Heart left ventricle (tissue), 16 donors: Measurements from ENCODE around the gene CLEC12A. TPM values are rescaled to one million over a fixed set of nuclear protein-coding genes. Genes with fewer than 3 reads are reported as not detected.

Source experiments
- ATAC-seq, 4 donors: fragments of 200-7000 bp; cut with Tn5 transposase; one replicate each; pipeline ENCODE4 v1.9.1; 2020 to 2022; ENCODE audit warnings: moderate library complexity in 4 of 4, mild to moderate bottlenecking in 3 of 4, moderate number of reproducible peaks in 1 of 4
- DNase-seq, 5 donors: peaks; one replicate each; pipeline ENCODE4 v3.0.0-alpha.2; 2020
- H3K27ac ChIP-seq, 12 donors: fragments of 200-600 bp; sonication (generic) in 4 of 12; one replicate each; pipeline versions ENCODE4 v1.5.0 to v1.8.0; 2016 to 2022; ENCODE audit warnings: mild to moderate bottlenecking in 2 of 12
- H3K27me3 ChIP-seq, 9 donors: fragments of 200-600 bp; sonication (generic) in 2 of 9; one replicate each; pipeline versions ENCODE4 v1.5.1 to v1.8.0; 2016 to 2022; ENCODE audit warnings: mild to moderate bottlenecking in 3 of 9
- H3K36me3 ChIP-seq, 9 donors: fragments of 200-600 bp; sonication (generic) in 2 of 9; one replicate each; pipeline versions ENCODE4 v1.5.0 to v1.8.0; 2018 to 2022; ENCODE audit warnings: mild to moderate bottlenecking in 2 of 9
- H3K4me1 ChIP-seq, 12 donors: fragments of 200-600 bp; sonication (generic) in 4 of 12; one replicate each; pipeline versions ENCODE4 v1.5.0 to v1.8.0; 2016 to 2022; ENCODE audit warnings: mild to moderate bottlenecking in 3 of 12
- H3K4me3 ChIP-seq, 12 donors: fragments of 200-600 bp; sonication (generic) in 4 of 12; one replicate each; pipeline versions ENCODE4 v1.5.0 to v1.8.0; 2017 to 2022; ENCODE audit warnings: mild to moderate bottlenecking in 9 of 12, moderate library complexity in 4 of 12
- H3K9me3 ChIP-seq, 12 donors: fragments of 200-600 bp; sonication (generic) in 4 of 12; one replicate each; pipeline versions ENCODE4 v1.5.0 to v1.8.0; 2016 to 2022; ENCODE audit warnings: mild to moderate bottlenecking in 1 of 12
- CTCF ChIP-seq, 12 donors: fragments of 200-600 bp; sonication (generic) in 4 of 12; IDR thresholded peaks; one replicate each; pipeline versions ENCODE4 v1.5.0 to v1.8.0; 2018 to 2022; ENCODE audit warnings: antibody characterized with exemption in 12 of 12, mild to moderate bottlenecking in 5 of 12
- POLR2A ChIP-seq, 2 donors: fragments of 450-650 bp; IDR thresholded peaks; one replicate each; pipeline ENCODE4 v1.6.1; 2017; ENCODE audit warnings: antibody characterized with exemption in 2 of 2, mild to moderate bottlenecking in 2 of 2, moderate library complexity in 2 of 2
- WGBS, 4 donors: extraction: QIAGEN DNeasy Blood & Tissue Kit in 2 of 4; methylation state at CpG; one replicate each; pipeline versions ENCODE4 v1.1.5 to v1.1.7; 2013 to 2018; 5-methylcytosine and 5-hydroxymethylcytosine counted together
- intact Hi-C, 10 donors: fragments of 100-400 bp; cut with DNase I; formaldehyde crosslinking; loops; one replicate each; pipeline versions ENCODE4 v1.11.1 to v1.14.2; 2022
- long read RNA-seq, 3 donors: library from polyadenylated mRNA; unstranded; transcript quantifications; one replicate each; pipeline ENCODE4 v2.0.0, GENCODE V29; 2020 to 2021
- polyA plus RNA-seq, 2 donors: library from polyadenylated mRNA; stranded (reverse); fragments of 200-250 nt; gene quantifications; one replicate each; pipeline ENCODE4 v1.2.3, GENCODE V29; 2013
- total RNA-seq, 9 donors: library from RNA; depleted of rRNA in 2 of 9; stranded (reverse); fragments of >200 nt in 2 of 9; fragmentation: NEBNext Ultra II Directional in 3 of 9; extraction: Animal tissue kit (Norgen Biotek cat#: 25700) in 3 of 9; gene quantifications; one replicate each; pipeline versions ENCODE4 v1.1.0 to v1.2.4, GENCODE V29; 2016 to 2023
- donor health status: ischemic (EF 13 %, LVEDD 7.1; RV severe dilation, severe dysfunction).
- donor health status: healthy with polysubstance abuse.
- donor health status: DM: no; HTN: yes; CAD: no.
- donor health status: DM: no; HTN: no; CAD: no.
- donor health status: ischemic (EF 25% LVEDD 6.9; RV normal size, moderate dysfunction).
- donor health status: ischemic (EF 25% LVEDD 5.7; RV mildly dilated, moderate dysfunction).
- donor health status: healthy.
- donor health status: DM: yes; HTN: yes; CAD: no.
- donor health status: ischemic (EF 35%, LVEDD 5.7; RV mildly dilated, moderate dysfunction).
- donor health status: nonischemic (EF 11% LVEDD 7.7; RV severe dilation, severe dysfunction).
- donor health status: DM: yes; HTN: yes; CAD: no.
- donor health status: PGD.
- donor health status: ischemic (EF 29% LVEDD 5.4; RV normal size, mild dysfunction).
- donor health status: nonischemic (EF 23%, LVEDD 6.1; RV moderate dilation, normal function).

Gene CLEC12A
- total RNA-seq (10 to 100 TPM in 2 of 9 donors, 1 to 10 TPM in 2, under 1 TPM in 3, not detected in 2; 0.20 to 16.8 (median 1.3) TPM), polyA plus RNA-seq (1 to 10 TPM in 1 of 2 donors, under 1 TPM in 1; 0.27 to 1.1 TPM)
- long read RNA-seq, donor 1: 0 reads
- long read RNA-seq, donor 2, partial matches to known transcripts: 0 of 2 reads
- long read RNA-seq, donor 2, other reads (novel, unspliced or antisense): 1 of 2 reads
- long read RNA-seq, donor 3: 0 reads

- Histone ChIP-seq H3K36me3 (no peaks in the 10 kb centered on the region), H3K9me3 (no peaks in the 10 kb centered on the region), H3K4me1 (peaks cover 0 to 5% (median 0%) of the 10 kb centered on the region in 12 donors), H3K4me3 (peak within 1 kb of the TSS in 1 of 12 donors; percentile 51), H3K27me3 (no peaks in the 10 kb centered on the region), H3K27ac (peak within 1 kb of the TSS in 1 of 12 donors; percentile 80)
- DNase-seq: no peak
- 71 to 84% (median 75%) methylated on average over 1 of the region's 1 CpG for WGBS, 4 donors
- intact Hi-C loops: no loop called here
- ATAC-seq: no peak
- TF ChIP-seq CTCF (IDR thresholded peaks at IDR 0.05): no peak
- no peak for TF ChIP-seq POLR2A (IDR thresholded peaks at IDR 0.05)
Observed at GRCh38 chr12:9971181-9971580, at the start of gene CLEC12A. CLEC12A (plus strand) TSS chr12:9971409; CDS start chr12:9971597, 188 bp downstream.

GRCh38 chr12:9922429-9922828 lies 48.8 kb upstream of the CLEC12A start:
- H3K4me3 ChIP-seq: no peak overlapping the region
- H3K36me3 ChIP-seq: no peaks in the 10 kb centered on the region
- H3K9me3 ChIP-seq: peaks cover 0 to 11% (median 0%) of the 10 kb centered on the region in 12 donors
- ATAC-seq: no peak
- H3K4me1 ChIP-seq: no peaks in the 10 kb centered on the region
- H3K27me3 ChIP-seq: peaks cover 0 to 4% (median 0%) of the 10 kb centered on the region in 9 donors
- WGBS, 4 donors: 87 to 90% (median 89%) methylated on average over 1 of the region's 1 CpG
- intact Hi-C loops: loop anchor here in 2 of 10 donors (5.0 to 10.0 kb wide), 2 partner anchors 108 to 170 kb away; no protein-coding TSS in a partner anchor
- TF ChIP-seq CTCF (IDR thresholded peaks at IDR 0.05): no peak
- no peak for TF ChIP-seq POLR2A (IDR thresholded peaks at IDR 0.05)
- no peak for DNase-seq
- no peak overlapping the region for H3K27ac ChIP-seq

- no peaks in the 10 kb centered on the region for H3K36me3 ChIP-seq
- peak in 3 of 4 donors; percentile 46 to 54 (median 52) for ATAC-seq
- WGBS, 4 donors: 12 to 18% (median 14%) methylated on average over 5 of the region's 5 CpGs
- peaks cover 0 to 4% (median 0%) of the 10 kb centered on the region in 9 donors for H3K27me3 ChIP-seq
- DNase-seq: no peak
- TF ChIP-seq POLR2A (IDR thresholded peaks at IDR 0.05) (no peak), CTCF (IDR thresholded peaks at IDR 0.05) (peak in 11 of 12 donors; percentile 10 to 63 (median 44))
- peak overlapping the region in 4 of 12 donors; percentile 27 to 45 (median 36) for H3K4me3 ChIP-seq
- no peaks in the 10 kb centered on the region for H3K9me3 ChIP-seq
- no peak overlapping the region for H3K27ac ChIP-seq
- H3K4me1 ChIP-seq: no peaks in the 10 kb centered on the region
- intact Hi-C loops: loop anchor here (1.0 to 10.0 kb wide), 9 partner anchors 109 to 179 kb away; no protein-coding TSS in a partner anchor
Observed at GRCh38 chr12:9925705-9926393, 45.4 kb upstream of the CLEC12A start.

- no peaks in the 10 kb centered on the region for H3K27me3 ChIP-seq
- no peak for TF ChIP-seq CTCF (IDR thresholded peaks at IDR 0.05)
- TF ChIP-seq POLR2A (IDR thresholded peaks at IDR 0.05): no peak
- no peak for ATAC-seq
Observed at GRCh38 chr12:9926876-9927275, 44.3 kb upstream of the CLEC12A start.

More at GRCh38 chr12:9926876-9927275, 44.3 kb upstream of the CLEC12A start:
- Histone ChIP-seq H3K4me3 (no peak overlapping the region), H3K9me3 (no peaks in the 10 kb centered on the region), H3K27ac (no peak overlapping the region), H3K4me1 (no peaks in the 10 kb centered on the region), H3K36me3 (no peaks in the 10 kb centered on the region)
- WGBS, 4 donors: 88 to 91% (median 90%) methylated on average over 3 of the region's 3 CpGs
- intact Hi-C loops: loop anchor here in 9 of 10 donors (1.0 to 10.0 kb wide), 9 partner anchors 110 to 180 kb away; no protein-coding TSS in a partner anchor
- no peak for DNase-seq
